Upper lobe of left lung (tissue), 4 donors: Measurements from ENCODE around the gene CPPED1.

Experiments
- CTCF ChIP-seq, 6 experiments: fragments of 450-650 bp in 4 of 6; fragments of 200-600 bp in 2 of 6; sonication (generic) in 2 of 6; IDR thresholded peaks; one replicate each; pipeline ENCODE4 v1.5.1; 2016 to 2019; ENCODE audit warnings: antibody characterized with exemption in 6 of 6
- EP300 ChIP-seq, 4 donors: sonication (generic); formaldehyde crosslinking; IDR thresholded peaks; one replicate each; pipeline ENCODE4 v1.5.1; 2017; ENCODE audit warnings: antibody characterized with exemption in 4 of 4, control low read depth in 2 of 4
- POLR2A ChIP-seq, 4 donors: fragments of 450-650 bp; IDR thresholded peaks; one replicate each; pipeline ENCODE4 v1.5.1; 2016 to 2017; ENCODE audit warnings: antibody characterized with exemption in 4 of 4, mild to moderate bottlenecking in 2 of 4
- POLR2AphosphoS5 ChIP-seq, 2 donors: sonication (generic); formaldehyde crosslinking; IDR thresholded peaks; one replicate each; pipeline ENCODE4 v1.5.1; 2017; ENCODE audit warnings: antibody characterized with exemption in 2 of 2

GRCh38 chr16:12802661-12803060 is 1.0 kb downstream of the CPPED1 start:
- TF ChIP-seq CTCF (IDR thresholded peaks at IDR 0.05) (no peak), EP300 (IDR thresholded peaks at IDR 0.05) (no peak), POLR2AphosphoS5 (IDR thresholded peaks at IDR 0.05) (no peak), POLR2A (IDR thresholded peaks at IDR 0.05) (no peak)
